ENCODE measurements around the gene HSPBP1. TPM values are rescaled to one million over a fixed set of nuclear protein-coding genes. Genes with fewer than 3 reads are reported as not detected.
A peak's percentile ranks its signal among the peaks of the same experiment; 100 is the strongest.

HSPBP1 gene
- total and polyA plus RNA-seq, 4 donors, result 19.3 to 62.2 (median 51.7) TPM

- DNase-seq (no peak), ATAC-seq (ENCODE audit: insufficient read depth, low FRiP score) (no peak)
- Histone ChIP-seq H3K4me3 (no peak overlapping the region), H3K27ac (ENCODE audit: low read depth in 1 of 2, low read length in 1 of 2) (no peak overlapping the region), H3K4me1 (ENCODE audit: control insufficient read depth in 5 of 5, insufficient read depth in 5 of 5, low read length in 5 of 5) (no peaks in the 10 kb centered on the region), H3K9me3 (ENCODE audit: control insufficient read depth in 4 of 4, insufficient read depth in 3 of 4, low read length in 3 of 4) (peaks cover 0 to 2% (median 0%) of the 10 kb centered on the region in 4 donors), H3K36me3 (ENCODE audit: control insufficient read depth in 4 of 4, insufficient read depth in 4 of 4, low read length in 4 of 4) (peaks cover 0 to 6% (median 0%) of the 10 kb centered on the region in 4 donors), H3K9ac (ENCODE audit: insufficient read depth in 1 of 2, low read length in 2 of 2) (no peak overlapping the region), H3K27me3 (ENCODE audit: control insufficient read depth in 3 of 3, insufficient read depth in 3 of 3, low read length in 2 of 3) (no peaks in the 10 kb centered on the region)
- TF ChIP-seq, protein P1, sequence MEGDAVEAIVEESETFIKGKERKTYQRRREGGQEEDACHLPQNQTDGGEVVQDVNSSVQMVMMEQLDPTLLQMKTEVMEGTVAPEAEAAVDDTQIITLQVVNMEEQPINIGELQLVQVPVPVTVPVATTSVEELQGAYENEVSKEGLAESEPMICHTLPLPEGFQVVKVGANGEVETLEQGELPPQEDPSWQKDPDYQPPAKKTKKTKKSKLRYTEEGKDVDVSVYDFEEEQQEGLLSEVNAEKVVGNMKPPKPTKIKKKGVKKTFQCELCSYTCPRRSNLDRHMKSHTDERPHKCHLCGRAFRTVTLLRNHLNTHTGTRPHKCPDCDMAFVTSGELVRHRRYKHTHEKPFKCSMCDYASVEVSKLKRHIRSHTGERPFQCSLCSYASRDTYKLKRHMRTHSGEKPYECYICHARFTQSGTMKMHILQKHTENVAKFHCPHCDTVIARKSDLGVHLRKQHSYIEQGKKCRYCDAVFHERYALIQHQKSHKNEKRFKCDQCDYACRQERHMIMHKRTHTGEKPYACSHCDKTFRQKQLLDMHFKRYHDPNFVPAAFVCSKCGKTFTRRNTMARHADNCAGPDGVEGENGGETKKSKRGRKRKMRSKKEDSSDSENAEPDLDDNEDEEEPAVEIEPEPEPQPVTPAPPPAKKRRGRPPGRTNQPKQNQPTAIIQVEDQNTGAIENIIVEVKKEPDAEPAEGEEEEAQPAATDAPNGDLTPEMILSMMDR (IDR thresholded peaks at IDR 0.05; ENCODE audit: control extremely low read depth, extremely low read depth), result no peak
- WGBS, 2 donors, result 76 to 87% methylated on average over 13 of the region's 13 CpGs
Observed at GRCh38 chr19:55315956-55316525, 36.1 kb upstream of the HSPBP1 start.

- Histone ChIP-seq H3K27ac (ENCODE audit: low read depth in 1 of 2, low read length in 1 of 2) (no peak overlapping the region), H3K27me3 (ENCODE audit: control insufficient read depth in 3 of 3, insufficient read depth in 3 of 3, low read length in 2 of 3) (no peaks in the 10 kb centered on the region), H3K36me3 (ENCODE audit: control insufficient read depth in 4 of 4, insufficient read depth in 4 of 4, low read length in 4 of 4) (peaks cover 0 to 6% (median 2%) of the 10 kb centered on the region in 4 donors), H3K9ac (ENCODE audit: insufficient read depth in 1 of 2, low read length in 2 of 2) (no peak overlapping the region), H3K9me3 (ENCODE audit: control insufficient read depth in 4 of 4, insufficient read depth in 3 of 4, low read length in 3 of 4) (peaks cover 0 to 2% (median 0%) of the 10 kb centered on the region in 4 donors), H3K4me1 (ENCODE audit: control insufficient read depth in 5 of 5, insufficient read depth in 5 of 5, low read length in 5 of 5) (no peaks in the 10 kb centered on the region), H3K4me3 (no peak overlapping the region)
- DNase-seq (no peak), ATAC-seq (ENCODE audit: insufficient read depth, low FRiP score) (no peak)
- TF ChIP-seq, protein P1 (IDR thresholded peaks at IDR 0.05; ENCODE audit: control extremely low read depth, extremely low read depth), result no peak
- 87 to 90% methylated on average over 8 of the region's 8 CpGs for WGBS, 2 donors
Observed at GRCh38 chr19:55314396-55314795, 34.5 kb upstream of the HSPBP1 start.

GRCh38 chr19:55312621-55313512 is 33.0 kb upstream of the HSPBP1 start:
- ATAC-seq (ENCODE audit: insufficient read depth, low FRiP score) (no peak), DNase-seq (peak; percentile 30 to 35 (median 31))
- H3K27ac ChIP-seq (ENCODE audit: low read depth in 1 of 2, low read length in 1 of 2), result no peak overlapping the region
- H3K4me1 ChIP-seq (ENCODE audit: control insufficient read depth in 5 of 5, insufficient read depth in 5 of 5, low read length in 5 of 5), result no peaks in the 10 kb centered on the region
- H3K27me3 ChIP-seq (ENCODE audit: control insufficient read depth in 3 of 3, insufficient read depth in 3 of 3, low read length in 2 of 3), result no peaks in the 10 kb centered on the region
- WGBS, 2 donors, result 83 to 87% methylated on average over 47 of the region's 47 CpGs
- H3K9ac ChIP-seq (ENCODE audit: insufficient read depth in 1 of 2, low read length in 2 of 2), result no peak overlapping the region
- TF ChIP-seq, protein P1 (IDR thresholded peaks at IDR 0.05; ENCODE audit: control extremely low read depth, extremely low read depth), result no peak
- peaks cover 0 to 2% (median 0%) of the 10 kb centered on the region in 4 donors for H3K9me3 ChIP-seq (ENCODE audit: control insufficient read depth in 4 of 4, insufficient read depth in 3 of 4, low read length in 3 of 4)
- no peak overlapping the region for H3K4me3 ChIP-seq
- H3K36me3 ChIP-seq (ENCODE audit: control insufficient read depth in 4 of 4, insufficient read depth in 4 of 4, low read length in 4 of 4), result peaks cover 0 to 8% (median 4%) of the 10 kb centered on the region in 4 donors
